GM18526 (cell line): ENCODE measurements around the gene TBC1D17.

Source experiments
- POLR2A ChIP-seq: IDR thresholded peaks from 3 replicates; pipeline ENCODE4 v1.6.1; 2011; ENCODE audit not compliant: insufficient read length; ENCODE audit errors: extremely low read depth

TBC1D17 gene

DNA sequence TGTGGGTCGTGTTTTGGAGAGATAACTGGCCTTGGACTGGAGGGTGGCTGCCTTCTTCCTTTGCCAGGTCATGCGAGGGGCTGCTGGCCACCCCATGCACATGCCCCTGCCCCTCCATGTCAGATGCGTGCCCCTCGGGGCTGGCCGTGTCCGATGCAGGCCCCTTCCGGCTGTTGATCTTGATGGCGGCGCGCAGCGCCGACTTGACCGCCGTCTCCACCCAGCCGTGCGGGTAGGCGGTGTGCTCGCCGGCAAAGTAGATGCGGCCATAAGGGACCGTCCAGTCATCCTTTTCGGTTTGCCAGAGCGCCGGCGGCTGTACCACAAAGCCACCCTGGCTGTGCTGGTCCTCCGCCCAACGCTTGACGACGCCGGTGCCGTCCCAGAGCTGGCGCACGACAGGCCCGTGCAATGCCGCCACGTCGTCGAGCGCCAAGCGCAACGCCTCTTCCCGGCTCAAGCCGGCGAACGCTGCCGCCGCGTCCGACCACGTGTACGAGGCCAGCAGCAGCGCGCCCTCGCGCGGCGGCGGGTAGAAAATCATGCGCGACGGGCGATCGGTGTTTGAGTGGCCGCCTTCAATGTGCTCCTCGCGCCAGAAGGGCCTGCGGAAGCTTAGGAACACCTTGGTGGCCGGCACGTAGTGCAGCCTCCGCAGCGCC is 12.3 kb downstream of the TBC1D17 start:
- no peak for TF ChIP-seq POLR2A

DNA sequence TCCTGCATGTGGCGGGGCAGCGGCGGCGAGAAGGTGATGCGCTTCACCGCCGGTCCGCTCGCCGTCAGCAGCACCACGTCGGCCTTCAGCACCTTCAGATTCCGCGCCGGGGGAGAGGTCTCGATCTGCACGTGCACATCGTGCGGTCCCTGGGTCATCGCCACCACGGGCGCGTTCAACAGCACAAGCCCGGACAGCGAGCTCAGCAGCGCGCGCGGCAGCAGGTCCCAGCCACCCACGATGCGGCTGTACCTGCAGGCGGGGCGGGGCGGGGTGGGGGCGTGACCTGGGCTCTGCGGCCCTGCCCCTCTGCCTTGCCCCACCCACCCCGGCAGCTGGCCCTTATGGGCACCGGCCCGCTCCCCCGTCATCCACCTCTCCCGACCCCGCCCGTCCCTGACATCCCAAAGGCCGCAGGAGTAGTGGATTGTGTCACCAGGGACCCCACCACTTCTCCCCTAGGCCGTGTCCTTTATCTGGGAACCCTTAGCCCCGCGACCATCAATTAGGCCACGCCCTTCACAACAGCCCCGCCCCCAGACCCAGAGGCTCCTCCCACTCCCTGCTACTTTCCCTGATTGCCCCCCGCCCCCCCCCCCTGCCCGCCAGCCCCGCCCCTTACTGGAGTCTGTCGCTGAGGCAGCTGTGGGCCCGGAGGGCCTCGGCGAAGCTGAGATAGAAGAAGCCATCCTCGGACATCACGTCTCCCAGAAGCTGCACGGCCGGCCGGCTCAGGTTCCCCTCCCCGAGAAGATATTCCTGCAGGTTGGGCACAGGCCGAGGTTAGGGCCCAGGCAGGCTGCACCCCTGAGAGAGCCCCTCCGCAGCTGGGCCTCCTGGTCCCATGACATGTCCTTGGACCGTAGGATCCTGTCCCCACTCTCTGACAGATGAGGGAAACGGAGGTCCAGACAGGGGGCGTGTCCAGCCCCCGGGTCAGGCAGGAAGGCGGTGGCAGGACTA is 13.1 kb downstream of the TBC1D17 start:
- TF ChIP-seq POLR2A = peak; percentile 13

DNA sequence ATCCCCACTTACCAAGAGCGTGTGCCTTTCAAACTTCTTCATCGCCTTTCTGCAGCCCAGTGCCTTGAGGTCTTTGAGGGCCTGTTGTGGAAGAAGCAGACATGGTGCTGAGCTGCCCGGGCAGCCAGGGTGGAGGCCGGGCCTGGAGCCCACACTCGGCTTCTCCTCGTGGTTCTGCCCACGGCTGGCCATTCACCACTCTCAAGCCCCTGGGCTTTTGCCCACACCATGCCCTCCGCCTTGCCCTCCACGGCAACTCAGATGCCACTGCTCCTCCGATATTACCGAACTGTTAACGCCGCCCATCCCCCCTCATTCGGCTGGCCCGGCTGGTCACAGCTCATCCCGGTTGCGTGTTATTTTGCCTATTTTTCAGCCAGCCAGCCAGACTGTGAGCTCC is 13.9 kb downstream of the TBC1D17 start:
- no peak for TF ChIP-seq POLR2A

DNA sequence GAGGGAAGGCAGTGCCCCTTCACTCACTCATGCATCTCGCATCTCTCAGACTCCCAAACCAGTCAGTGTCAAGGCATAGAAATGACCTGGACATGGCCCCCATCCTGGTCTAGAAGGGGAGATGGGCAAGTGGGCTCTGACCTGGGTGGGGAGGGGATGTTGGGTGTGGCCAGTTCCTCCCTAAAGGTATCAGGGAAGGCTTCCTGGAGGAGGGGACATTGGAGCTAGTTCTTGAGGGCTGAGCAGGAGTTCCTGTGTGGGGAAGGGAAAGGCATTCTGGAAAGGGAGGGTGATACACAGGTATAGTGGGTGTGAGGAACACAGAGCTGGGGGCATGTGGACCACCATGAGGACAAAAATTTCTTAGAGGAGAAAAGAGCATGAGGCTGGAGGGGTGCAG is 15.2 kb downstream of the TBC1D17 start:
- no peak for TF ChIP-seq POLR2A

DNA sequence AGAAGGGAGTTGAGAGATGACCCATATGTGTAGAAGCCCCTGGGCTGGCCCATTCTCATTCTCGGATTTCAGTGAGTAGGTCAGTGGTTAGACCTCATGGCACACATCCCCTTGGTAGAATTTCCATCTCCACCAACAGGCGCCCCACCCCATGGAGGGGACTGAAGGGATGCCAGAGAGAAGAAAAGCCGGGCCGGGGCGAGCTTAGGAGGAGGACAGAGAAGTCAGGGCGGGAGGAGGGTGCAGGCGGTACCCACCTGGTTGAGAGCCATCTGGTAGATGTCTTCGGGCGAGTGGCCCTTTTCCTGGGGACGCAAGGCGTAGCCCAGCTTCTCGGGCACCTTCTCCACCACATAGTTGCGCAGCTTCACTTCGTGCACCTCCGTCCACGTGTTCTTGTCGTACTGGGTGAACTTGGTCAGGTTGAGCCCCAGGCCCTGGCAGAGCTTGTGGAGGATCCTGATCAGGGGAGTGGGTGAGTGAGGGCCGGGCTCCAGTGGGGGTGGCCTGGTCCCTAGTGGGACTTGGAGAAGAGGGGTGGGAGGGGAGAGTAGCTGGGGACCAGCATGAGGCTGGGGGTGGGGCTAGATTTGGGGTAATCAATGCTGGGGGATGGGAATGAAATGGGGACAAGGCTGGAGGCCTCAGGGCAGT is 16.6 kb downstream of the TBC1D17 start:
- TF ChIP-seq POLR2A = peak; percentile 25

DNA sequence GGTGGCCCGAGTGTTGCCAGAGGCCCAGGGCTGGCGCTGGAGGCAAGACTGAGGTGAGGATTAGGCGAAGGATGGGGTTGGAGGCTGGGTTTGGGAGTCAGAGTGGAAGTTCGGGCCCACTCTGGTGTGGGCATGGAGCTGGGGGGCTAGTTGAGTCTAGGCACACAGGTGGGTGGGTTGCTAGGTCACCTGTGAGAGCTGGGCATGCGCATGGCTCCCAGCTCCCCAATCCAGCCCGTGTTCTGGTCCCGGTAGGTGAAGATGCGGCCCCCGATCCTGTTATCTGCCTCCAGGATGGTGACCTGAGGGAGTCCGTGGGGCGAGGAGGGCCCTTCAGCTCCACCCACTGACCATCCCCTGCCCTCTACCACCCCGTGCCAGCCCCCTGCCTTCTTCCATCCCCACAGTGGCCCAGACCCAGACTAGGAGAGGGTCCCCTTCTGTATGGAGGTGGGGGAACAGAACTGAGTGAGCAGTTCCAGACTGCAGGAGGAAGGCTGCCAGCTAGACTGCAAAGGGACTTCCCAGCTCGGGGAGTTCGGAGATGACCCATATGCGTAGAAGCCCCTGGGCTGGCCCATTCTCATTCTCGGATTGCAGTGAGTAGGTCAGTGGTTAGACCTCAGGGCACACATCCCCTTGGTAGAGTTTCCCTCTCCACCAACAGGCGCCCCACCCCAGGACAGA is 17.5 kb downstream of the TBC1D17 start:
- TF ChIP-seq POLR2A = no peak

DNA sequence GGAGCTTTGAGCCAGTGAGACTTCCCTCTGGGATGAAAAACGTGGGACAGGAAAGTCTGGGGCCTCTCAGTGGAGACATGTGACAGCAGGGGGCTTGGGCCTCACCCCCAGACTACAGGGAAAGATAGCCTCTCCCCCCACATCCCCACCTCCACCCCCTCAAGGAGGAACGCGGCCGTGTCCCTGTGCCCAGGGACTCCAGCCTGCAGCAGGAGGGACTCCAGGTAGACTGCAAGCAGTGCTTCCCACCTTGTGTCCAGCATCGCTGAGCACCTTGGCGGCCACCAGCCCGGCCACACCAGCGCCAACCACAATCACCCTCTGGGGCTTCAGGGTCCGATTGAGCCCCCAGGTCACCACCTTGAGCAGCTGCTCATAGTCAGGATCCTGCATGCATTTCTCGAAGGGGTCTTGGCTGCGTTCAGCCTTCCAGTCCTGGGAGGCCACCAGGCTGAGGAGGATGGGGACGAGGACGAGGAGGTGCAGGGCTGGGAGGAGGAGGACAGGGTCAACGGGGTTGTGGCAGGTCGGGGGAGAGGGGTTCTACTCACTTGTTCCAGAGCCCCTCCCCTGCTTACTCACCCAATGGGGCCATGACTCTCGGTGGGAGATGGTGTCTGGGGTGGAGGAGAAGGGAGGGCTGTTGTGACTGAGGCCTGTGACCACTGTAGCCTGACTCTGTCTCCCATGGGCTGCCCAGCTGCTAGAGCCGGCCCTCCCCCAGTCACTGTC is 18.2 kb downstream of the TBC1D17 start:
- peak; percentile 36 for TF ChIP-seq POLR2A

DNA sequence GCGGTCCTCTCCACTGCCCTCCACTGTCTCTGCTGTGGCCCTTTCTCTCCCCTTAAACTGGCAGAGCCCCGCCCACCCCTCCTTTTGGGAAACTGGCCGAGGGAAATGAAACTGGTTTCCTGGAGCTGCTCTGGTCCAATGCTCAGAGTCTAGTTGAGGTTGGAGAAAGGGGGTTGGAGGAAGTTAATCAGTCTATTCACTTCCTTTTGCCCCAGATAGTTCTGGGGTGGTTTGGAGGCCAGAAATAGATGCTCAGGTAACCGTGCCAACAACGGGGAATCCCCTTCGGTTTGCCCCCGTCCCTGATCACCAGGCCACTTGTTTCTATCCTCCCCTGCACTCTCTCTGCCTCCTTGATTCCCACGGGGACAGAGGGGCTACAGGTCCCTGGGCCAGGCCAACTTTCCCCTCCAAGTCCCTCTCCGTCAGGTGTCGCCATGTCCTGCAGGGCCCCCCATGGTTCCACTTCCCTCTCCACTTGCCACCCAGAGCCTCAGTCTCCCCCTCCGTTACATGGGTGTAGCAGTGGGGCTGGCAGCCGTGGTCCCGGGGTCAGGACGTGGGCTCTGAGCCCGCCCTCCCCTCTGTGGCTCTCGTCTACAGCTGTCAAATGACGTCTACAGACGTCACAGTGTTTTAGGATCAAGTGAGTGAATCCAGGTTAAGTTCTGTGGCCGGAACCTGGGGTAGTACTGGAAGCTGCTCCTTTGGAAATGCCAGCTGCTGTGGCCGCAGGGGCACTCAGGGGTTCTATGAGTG is 19.5 kb downstream of the TBC1D17 start, which contains the start of gene IL4I1:
Gene IL4I1, minus strand, starts transcription at position 25 of the 759 bp plus-strand sequence. CDS start 727 bp downstream, outside the sequence.
- TF ChIP-seq POLR2A = no peak

DNA sequence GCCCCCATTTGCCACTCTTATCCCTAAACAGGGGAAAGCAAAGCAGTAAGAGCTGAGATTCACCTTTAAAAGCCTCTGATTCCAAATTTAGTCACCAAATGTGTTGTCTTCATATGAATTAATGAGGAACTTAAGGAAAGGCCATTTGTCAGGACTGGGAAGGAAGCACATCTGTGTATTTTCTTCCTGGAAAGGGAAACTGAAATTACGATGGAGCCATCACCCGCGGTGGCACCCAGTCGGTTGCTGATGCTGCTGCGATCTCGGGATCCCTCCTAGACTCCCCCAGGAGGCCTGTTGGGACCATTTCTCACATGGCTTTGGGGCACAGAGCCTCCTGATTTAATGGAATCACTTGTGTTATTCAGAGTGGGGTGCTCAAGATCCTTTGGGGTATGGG is 26.6 kb downstream of the TBC1D17 start:
- no peak for TF ChIP-seq POLR2A

DNA sequence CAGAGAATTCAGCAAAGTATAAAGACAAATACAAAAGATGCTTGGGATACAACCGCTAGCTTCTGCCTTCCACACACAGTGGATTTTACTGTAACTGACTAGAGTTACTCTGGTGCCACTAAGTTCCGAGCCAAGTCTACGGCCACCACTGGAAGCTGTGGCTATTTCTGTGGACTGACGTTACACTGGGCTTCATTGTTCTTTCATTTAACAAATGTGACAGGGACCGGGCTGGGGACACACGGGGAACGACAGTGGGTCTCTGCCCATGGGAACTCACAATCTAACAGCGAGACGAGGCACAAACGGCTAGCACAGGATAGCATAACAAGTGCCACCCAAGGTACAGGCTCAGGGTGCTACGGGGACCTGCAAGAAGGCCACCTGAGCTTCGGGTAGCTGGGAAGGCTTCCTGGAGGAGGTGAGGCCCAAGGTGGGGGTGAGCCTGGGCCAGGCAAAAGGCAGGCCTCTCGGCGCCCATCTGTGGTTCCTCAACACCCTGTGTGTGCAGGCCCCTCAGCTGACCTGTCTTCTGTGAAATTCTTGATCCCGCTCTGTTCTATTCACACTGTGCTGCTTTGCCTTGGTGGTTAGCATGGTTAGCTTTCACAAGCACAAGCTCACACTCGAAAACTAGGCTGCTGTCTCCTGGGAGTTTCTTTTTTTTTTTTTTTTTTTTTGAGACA is 29.5 kb downstream of the TBC1D17 start:
- TF ChIP-seq POLR2A = no peak

DNA sequence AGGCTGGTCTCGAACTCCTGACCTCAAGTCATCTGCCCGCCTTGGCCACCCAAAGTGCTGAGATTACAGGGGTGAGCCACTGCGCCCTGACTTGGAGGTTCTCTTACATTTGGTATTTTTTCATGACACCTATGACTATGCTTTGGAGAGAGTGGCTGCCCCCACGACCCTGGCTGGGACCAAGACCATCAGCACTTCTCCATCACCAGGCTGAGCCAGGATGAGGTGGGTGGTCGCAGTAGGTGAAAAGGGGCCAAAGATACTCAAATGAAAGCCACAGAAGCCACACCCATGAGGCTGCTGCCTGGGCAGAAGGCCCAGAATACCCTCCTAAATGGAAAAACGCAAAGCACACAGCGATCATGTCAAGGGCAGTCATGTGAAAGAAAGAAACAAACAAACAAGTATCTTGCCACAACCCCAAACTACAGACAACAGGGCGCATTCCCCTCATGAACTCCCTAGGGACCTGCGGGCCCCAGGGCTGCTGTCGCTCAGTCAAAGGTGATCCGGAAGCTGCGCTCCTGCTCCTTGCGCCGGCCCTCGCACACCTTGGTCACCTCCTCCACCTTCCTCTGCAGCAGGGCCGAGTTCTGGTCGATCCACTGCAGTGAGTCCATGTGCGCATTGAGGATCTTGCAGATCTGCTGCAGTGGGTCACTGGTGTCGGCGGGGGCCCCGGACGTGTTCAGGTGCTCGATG is 30.4 kb downstream of the TBC1D17 start:
- no peak for TF ChIP-seq POLR2A
